KMS-11 (cell line): Measurements from ENCODE around the gene TRAPPC1.

Experiments
- H2AFZ ChIP-seq: fragments of 200-600 bp; sonication (generic); 2 replicates; pipeline ENCODE4 v1.6.1; 2016; ENCODE audit warnings: antibody characterized with exemption, mixed run types, low read depth
- H3K27ac ChIP-seq: fragments of 200-600 bp; sonication (generic); 2 replicates; pipeline ENCODE4 v1.6.1; 2016; ENCODE audit warnings: mild to moderate bottlenecking, mixed run types
- H3K27me3 ChIP-seq: fragments of 200-600 bp; sonication (generic); 2 replicates; pipeline ENCODE4 v1.6.1; 2017; ENCODE audit warnings: mild to moderate bottlenecking, low read depth, mixed run types, moderate library complexity; ENCODE audit not compliant: insufficient read depth
- H3K36me3 ChIP-seq: fragments of 200-600 bp; sonication (generic); 2 replicates; pipeline ENCODE4 v1.6.1; 2017; ENCODE audit warnings: mild to moderate bottlenecking, mixed run types; ENCODE audit not compliant: insufficient read depth
- H3K4me1 ChIP-seq: fragments of 200-600 bp; sonication (generic); 2 replicates; pipeline ENCODE4 v1.6.1; 2016; ENCODE audit warnings: mild to moderate bottlenecking, low read depth, mixed run types; ENCODE audit not compliant: poor library complexity, severe bottlenecking
- H3K4me2 ChIP-seq: fragments of 200-600 bp; sonication (generic); 2 replicates; pipeline ENCODE4 v1.7.0; 2016; ENCODE audit warnings: mild to moderate bottlenecking, mixed run types
- H3K4me3 ChIP-seq: fragments of 200-600 bp; sonication (generic); IDR thresholded peaks from 2 replicates; pipeline ENCODE4 v1.6.1; 2017; ENCODE audit warnings: low read depth, low read length, mixed read lengths; ENCODE audit not compliant: insufficient read depth
- H3K79me2 ChIP-seq: fragments of 200-600 bp; sonication (generic); 2 replicates; pipeline ENCODE4 v1.6.1; 2016; ENCODE audit warnings: low read depth, mixed run types; ENCODE audit not compliant: insufficient read depth
- H3K9ac ChIP-seq: fragments of 200-600 bp; sonication (generic); 2 replicates; pipeline ENCODE4 v1.6.1; 2016; ENCODE audit warnings: mild to moderate bottlenecking, mixed run types
- H4K20me1 ChIP-seq: fragments of 200-600 bp; sonication (generic); 2 replicates; pipeline ENCODE4 v1.6.1; 2016; ENCODE audit warnings: mild to moderate bottlenecking, mixed run types; ENCODE audit not compliant: insufficient read depth
- CTCF ChIP-seq: fragments of 200-600 bp; sonication (generic); conservative IDR thresholded peaks from 2 replicates; pipeline ENCODE4 v1.6.1; 2017; ENCODE audit warnings: low read depth, mild to moderate bottlenecking, antibody characterized with exemption, low read length, moderate library complexity, mixed read lengths

The TRAPPC1 gene

GRCh38 chr17:7972131-7972785, 40.5 kb upstream of the TRAPPC1 start:
- Histone ChIP-seq H3K27me3 (no peaks in the 10 kb centered on the region), H4K20me1 (no peaks in the 10 kb centered on the region), H2AFZ (no peak overlapping the region), H3K4me1 (no peaks in the 10 kb centered on the region), H3K4me3 (no peak overlapping the region), H3K27ac (no peak overlapping the region), H3K4me2 (no peak overlapping the region), H3K36me3 (no peaks in the 10 kb centered on the region), H3K79me2 (no peaks in the 10 kb centered on the region), H3K9ac (no peak overlapping the region)
- TF ChIP-seq CTCF, result no peak

GRCh38 chr17:7971651-7972050, 39.9 kb upstream of the TRAPPC1 start:
- Histone ChIP-seq H3K9ac (no peak overlapping the region), H3K36me3 (no peaks in the 10 kb centered on the region), H3K79me2 (no peaks in the 10 kb centered on the region), H2AFZ (no peak overlapping the region), H3K4me1 (no peaks in the 10 kb centered on the region), H3K4me3 (no peak overlapping the region), H3K4me2 (no peak overlapping the region), H3K27ac (no peak overlapping the region), H4K20me1 (no peaks in the 10 kb centered on the region), H3K27me3 (no peaks in the 10 kb centered on the region)
- TF ChIP-seq CTCF, result no peak

GRCh38 chr17:7969433-7969832, 37.7 kb upstream of the TRAPPC1 start:
- TF ChIP-seq CTCF, result no peak
- no peak overlapping the region for H3K27ac ChIP-seq
- no peak overlapping the region for H3K4me3 ChIP-seq
- H4K20me1 ChIP-seq, result no peaks in the 10 kb centered on the region
- H2AFZ ChIP-seq, result no peak overlapping the region
- no peaks in the 10 kb centered on the region for H3K79me2 ChIP-seq
- no peak overlapping the region for H3K4me2 ChIP-seq
- no peak overlapping the region for H3K9ac ChIP-seq
- no peaks in the 10 kb centered on the region for H3K27me3 ChIP-seq
- no peaks in the 10 kb centered on the region for H3K36me3 ChIP-seq
- H3K4me1 ChIP-seq, result no peaks in the 10 kb centered on the region

GRCh38 chr17:7967751-7968150, 36.0 kb upstream of the TRAPPC1 start:
- no peaks in the 10 kb centered on the region for H3K36me3 ChIP-seq
- no peak for TF ChIP-seq CTCF
- H3K4me2 ChIP-seq, result no peak overlapping the region
- no peak overlapping the region for H3K9ac ChIP-seq
- no peaks in the 10 kb centered on the region for H3K79me2 ChIP-seq
- H4K20me1 ChIP-seq, result no peaks in the 10 kb centered on the region
- H3K27me3 ChIP-seq, result no peaks in the 10 kb centered on the region
- no peak overlapping the region for H3K27ac ChIP-seq
- H2AFZ ChIP-seq, result no peak overlapping the region
- no peaks in the 10 kb centered on the region for H3K4me1 ChIP-seq
- H3K4me3 ChIP-seq, result no peak overlapping the region
